ENCODE measurements around the gene MT1F.
"Not testable (repeated sequence)": the region's sequence is repeated elsewhere in the genome, so short reads cannot be mapped to it uniquely, and the experiment has no call there.

MT1F gene

DNA sequence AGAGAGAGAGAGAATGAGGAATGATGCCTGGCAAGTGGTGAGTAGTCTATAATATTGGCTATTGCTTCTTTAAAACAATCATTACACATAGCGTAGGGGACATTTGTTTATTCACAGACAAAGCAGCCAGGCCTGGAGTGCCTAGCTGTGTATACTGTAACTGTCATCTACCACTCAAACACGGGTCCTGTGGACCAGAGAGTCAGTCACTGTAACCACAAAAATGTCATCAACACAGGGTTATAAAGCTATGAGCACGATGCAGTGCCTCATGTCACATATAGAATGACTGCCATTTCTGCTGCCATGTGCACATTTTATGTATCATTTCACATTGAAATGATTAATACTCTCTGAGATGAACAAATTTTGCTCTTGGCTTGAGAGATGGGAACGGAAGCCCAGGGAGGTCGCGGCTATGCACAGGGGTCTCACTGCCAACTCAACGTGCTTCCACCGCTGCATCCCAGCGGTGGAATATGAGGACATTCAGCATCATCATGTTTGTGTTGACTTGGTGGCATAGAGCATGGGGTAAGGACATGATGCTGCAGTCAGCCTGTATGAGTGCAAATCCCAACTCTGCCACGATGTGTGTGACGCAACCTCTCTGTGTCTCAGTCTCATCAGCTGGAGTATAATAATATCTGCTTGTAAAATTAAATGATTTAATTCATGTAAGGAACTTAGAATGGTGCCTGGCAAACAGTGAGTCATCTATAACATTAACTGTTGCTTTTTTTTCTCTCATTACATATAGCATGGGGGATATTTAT, 15.2 kb downstream of the MT1F start:
- DNase-seq, result peak in 1 of 5 experiments; percentile 47

DNA sequence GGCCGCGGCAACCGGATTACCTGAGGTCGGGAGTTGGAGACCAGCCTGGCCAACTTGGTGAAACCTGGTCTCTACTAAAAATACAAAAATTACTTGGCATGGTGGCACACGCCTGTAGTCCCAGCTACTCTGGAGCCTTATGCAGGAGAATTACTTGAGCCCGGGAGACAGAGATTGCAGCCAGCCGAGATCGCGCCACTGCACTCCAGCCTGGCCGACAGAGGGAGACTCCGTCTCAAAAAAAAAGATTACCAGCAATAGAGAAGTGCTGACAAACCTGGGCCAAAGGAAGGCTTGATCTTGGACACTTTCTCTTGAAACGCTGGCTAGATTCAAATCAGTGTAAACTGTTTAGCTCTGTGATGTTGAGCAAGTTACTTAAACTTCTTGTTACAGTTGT, 16.2 kb downstream of the MT1F start:
- peak in 1 of 5 experiments; percentile 43 for DNase-seq

DNA sequence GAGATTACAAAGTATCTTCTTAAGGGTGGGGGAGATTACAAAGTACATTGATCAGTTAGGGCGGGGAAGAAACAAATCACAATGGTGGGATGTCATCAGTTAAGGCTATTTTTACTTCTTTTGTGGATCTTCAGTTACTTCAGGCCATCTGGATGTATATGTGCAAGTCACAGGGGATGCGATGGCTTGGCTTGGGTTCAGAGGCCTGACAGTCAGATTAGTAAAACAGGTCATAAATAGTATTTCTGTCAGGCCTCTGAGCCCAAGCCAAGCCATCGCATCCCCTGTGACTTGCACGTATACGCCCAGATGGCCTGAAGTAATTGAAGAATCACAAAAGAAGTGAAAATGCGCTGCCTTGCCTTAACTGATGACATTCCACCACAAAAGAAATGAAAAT, 16.8 kb downstream of the MT1F start:
- DNase-seq, result not testable (repeated sequence)

DNA sequence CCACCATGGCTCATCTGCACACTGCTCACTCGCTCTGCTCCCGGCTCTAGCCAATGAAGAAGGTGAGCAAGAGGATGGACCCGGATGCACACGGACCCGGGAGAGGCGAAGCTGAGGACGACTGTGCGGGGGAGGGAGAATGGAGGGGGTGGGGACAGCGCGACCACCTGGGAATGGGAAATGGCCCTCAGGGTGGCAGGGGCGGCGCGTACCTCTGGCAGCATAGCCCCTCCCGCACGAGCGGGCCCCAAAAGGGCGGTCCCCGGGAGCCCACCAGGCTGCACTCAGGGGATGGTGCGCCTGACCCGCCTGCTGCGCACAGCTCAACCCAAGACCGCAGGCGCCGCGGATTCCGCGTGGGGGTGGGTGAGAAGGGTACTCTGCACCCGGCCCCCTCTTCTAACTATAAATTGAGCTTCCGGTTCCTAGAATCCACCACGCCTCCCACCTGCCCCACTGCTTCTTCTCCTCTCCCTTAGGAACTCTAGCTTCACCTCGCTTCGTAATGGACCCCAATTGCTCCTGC, 18.0 kb downstream of the MT1F start:
- DNase-seq, result peak in 3 of 5 experiments; percentile 32 to 50 (median 36)

DNA sequence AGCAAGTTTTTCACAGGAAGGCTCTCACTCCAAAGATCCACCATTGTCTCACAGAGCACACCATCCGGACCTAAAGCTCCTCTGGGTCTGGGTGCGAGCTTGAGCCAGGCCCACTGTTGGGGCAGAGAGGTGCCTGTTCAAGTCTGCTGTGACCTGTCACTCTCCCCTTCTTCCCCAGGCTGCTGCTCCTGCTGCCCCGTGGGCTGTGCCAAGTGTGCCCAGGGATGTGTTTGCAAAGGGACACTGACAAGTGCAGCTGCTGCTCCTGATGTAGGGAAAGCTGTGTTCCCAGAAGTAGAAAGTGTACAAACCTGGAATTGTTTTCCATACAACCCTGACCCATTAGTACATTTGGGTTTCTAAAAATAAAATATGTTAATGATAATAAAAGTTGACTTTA, 19.7 kb downstream of the MT1F start:
- DNase-seq, result no peak

DNA sequence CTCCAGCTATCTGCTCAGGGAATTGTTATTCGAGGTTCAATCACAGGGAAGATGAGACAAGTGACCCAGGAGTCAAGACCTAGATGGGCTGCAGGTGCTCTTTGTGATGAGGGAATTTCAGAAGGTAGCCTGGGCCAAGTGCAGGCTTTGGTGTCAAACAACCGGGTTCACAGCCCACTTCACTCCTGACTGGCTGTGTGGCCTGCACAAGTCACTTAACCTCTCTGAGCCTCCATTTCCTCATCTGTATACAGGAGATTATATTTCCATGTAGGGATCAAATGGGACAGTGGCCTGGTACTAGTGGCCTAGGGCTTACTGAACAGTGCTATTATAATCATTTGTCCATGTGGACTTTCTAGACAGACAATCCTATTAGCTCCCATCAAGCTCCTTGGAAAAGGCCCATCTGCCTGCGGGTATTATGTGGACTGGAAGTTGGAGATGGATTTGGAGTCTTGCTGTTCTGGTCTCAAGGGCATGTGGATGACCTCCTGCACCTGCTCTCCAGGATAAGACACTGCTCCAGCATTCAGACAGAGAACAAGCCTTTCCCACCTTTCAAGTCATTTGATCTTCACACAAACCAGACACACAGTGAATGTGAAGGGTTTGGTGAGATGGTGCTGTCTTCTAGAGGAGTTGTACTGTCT, 21.4 kb downstream of the MT1F start:
- no peak for DNase-seq

DNA sequence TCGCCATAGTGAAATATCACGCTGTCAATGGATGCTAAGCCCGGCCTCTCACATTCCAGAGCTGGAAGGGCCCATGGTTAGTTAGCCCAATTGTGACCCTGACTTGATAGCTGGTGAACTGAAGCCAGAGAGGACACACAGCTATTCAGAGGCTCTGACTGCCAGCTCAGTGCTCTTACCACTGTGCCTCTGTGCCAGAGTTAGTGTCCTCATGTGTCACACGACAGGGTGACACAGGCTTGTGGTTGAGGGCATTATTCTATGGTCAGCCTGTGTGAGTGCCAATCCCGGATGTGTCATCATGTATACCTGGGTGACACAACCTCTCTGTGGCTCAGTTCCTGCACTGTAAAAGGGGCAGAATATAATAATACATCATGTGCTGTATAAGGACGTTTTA, 22.1 kb downstream of the MT1F start:
- no peak for DNase-seq

DNA sequence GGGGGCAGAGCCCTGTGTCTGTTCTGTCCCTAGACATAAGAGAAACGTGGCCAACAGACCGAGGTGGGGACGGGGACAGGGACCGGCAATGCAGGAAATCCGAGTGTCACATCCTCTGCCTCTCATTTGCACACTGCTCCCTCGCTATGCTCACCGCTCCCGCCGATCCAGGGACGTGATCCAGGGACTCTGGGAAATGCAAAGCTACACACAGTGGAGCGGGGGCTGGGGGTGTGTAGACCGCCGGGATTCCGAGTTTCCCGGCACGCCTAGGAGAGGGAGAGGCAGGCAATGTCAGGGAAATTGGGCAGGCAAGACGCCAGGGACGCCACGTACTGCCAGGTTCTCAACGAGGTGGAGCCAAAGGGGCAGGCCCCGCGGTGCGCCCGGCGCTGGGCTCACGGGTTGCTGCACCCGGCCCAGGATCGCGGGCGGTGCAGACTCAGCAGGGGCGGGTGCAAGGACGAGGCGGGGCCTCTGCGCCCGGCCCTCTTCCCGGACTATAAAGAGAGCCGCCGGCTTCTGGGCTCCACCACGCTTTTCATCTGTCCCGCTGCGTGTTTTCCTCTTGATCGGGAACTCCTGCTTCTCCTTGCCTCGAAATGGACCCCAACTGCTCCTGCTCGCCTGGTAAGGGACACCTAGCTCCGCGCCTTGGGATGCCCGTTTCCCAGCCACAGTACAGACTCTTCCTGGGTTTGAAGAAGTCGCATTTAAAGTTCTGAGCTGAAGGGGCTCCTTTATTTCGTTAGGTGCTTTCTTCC, 24.4 kb downstream of the MT1F start, which contains the start of gene MT1X:
Gene MT1X, plus strand, starts transcription at position 532 of the 764 bp plus-strand sequence. Its CDS starts 71 bp downstream, at position 603.
- DNase-seq, result peak; percentile 60 to 97 (median 82)

DNA sequence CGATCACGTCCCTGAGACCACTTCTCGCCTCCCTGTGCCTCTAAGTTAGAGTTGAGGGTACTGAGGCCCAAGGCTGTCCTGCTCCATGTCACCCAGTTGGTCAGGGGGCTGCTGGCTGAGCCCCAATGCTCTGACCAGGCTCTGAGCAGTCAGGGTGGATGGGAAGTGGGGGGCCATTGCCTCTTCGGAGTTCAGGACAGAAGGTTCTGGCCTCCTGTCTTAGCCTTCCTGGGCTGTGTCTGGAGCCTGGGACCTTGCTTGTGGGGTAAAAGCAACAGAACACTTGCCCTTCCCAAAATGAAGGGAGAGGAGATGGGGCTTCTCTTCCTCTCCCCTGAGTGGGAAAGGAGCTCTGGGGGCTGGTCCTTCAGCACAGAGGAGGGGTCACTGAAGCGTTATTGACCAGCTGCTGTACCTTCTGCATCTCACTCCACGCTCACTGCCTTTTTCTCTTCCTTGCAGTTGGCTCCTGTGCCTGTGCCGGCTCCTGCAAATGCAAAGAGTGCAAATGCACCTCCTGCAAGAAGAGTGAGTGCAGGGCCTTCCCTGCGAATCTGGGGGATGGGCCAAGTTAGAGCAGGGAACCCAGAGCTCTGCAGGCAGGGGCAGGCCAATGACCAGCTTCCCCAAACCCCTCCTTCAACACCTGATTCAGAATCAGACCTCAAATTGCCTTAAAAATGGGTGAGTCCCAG, 25.1 kb downstream of the MT1F start:
- DNase-seq, result peak in 1 of 5 experiments; percentile 25

DNA sequence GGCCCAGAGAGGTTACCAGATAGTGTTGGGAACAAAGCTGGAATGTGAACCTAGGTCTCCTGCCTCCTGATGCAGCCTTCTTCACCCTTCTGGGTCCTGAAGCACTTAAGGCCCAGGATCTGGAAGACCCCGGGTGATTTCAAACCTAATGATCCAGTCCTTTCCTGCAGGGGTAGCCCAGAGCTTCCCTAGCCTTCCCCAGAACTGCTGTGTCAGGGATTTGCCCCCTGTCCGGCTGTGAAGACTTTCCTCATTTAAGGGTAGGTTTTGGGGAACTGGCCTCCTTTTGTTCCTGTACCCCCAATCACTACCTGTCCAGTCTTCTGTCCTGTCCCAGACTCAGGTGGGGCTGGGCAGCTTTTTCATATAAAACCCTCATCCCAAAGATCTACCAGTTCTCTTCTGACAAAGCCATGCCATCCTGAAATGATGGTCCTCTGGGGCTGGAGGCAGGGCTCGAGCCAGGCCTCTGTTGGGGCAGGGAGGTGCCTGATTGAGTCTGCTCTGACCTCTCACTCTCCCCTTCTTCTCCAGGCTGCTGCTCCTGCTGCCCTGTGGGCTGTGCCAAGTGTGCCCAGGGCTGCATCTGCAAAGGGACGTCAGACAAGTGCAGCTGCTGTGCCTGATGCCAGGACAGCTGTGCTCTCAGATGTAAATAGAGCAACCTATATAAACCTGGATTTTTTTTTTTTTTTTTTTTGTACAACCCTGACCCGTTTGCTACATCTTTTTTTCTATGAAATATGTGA, 25.8 kb downstream of the MT1F start:
- no peak for DNase-seq

DNA sequence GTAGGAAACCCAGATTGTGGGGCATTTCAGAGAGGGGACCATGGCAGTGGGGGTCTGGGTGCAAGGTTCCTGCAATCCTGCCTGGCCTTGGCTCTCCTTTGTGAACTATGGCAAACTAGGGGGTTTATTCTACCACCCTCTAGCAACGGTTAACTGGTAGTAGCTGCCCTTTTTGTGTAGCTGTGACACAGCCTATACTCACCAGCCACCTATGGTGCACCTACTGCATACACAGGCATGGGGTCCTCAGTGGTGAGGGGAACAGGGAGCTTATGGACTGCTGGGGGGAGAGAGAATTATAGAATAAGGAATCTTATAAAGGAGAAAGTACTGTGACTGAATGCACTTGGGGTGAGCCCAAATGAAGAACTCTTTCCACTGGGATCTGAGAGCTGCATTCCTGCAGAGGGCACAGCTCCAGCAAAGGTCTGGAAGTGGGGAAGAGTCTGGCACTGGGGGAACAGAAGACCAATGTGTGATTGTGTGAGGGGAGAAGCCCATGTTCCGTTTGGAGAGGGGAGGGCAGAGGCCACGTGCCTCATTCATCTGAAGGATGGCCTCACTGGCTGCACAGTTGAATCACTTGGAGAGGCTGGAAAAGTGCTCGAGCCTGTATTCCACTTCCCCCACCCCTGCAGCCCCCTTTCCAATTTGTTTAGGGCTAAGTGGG, 26.6 kb downstream of the MT1F start:
- DNase-seq, result no peak

DNA sequence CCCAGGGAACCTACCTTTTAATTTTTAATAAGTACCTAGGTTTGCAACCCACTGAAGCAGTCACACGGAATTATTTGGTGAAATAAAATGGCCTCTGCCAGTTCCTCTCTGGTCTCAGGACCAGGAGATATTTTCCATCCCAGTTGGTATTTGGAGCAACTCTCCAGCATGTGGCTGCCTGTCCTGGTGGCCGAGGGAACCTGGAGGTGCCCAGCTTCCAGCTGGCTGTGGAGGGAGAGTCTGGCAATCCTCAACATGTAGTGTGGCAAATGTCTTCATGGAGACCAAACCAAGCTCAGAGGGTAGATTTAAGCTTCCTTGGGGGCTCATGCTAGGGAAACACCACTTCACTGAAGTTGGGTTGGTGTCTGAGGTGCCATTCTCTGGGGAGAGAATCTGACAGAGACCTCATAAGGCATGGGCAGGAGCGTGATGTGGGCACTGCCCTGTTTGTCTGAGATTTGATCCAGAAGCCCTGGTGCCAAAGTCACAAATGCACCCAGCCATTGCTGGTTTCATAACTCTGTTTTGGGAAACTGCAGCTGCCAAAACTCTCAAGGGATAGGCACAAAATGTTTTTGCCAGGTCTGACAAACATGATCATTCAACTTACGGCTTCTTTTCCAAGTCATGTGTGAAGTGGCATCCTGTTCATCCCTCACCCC, 27.3 kb downstream of the MT1F start:
- DNase-seq, result no peak

DNA sequence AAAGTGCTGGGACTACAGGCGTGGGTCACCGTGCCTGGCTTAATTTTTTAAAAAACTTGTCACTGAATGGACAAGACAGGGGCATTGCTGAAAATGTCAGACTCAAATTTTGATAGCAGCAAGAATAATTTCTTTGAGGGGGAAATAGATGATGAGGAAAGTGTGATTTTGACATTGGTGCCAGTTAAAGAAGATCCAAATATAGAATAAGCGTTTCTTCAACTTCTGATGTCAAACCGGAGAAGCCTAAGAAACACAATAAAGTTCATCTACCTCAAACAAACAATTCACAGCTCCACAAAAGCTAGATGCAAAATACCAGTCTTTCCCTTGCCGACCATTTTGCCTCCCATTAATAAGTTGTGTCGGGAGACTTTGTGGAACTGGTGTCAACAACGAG, 29.0 kb downstream of the MT1F start:
- DNase-seq, result no peak

DNA sequence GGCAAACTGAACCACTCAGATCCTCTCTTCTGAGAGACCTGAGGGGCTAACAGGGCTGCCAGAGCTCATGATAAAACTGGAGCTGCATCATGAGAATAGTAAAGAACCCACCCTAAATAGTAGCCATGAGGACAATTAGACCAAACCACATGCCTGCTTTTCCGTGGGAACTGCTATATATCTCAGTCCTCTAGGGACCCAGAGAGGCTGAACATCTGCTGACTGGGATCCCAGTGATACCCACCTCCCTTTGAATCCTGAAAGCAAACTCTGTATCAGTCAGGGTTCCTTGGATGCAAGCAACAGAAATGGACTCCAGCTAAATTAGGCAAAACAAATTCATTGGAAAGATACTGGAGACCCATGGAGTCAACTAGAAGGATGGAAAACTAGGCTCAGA, 31.0 kb downstream of the MT1F start:
- DNase-seq, result no peak

DNA sequence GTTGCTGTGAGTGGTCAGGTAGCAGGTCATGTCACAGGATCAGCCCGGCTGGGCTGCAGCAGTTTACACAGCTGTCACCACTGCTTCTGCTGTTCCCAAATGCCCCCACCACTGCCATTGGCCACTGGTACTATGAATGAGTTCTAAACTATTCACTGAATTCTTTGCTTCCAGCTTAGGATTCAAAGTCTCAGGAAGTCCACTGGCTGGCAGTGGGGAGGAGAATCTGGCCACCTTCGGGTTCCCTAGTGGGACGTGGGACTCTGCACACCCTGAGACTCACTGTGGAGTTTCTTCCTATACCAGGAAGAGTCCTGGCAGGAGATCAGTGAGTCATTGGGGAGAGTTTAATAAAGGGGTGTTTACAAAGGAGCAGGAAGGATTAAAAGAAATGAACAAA, 31.4 kb downstream of the MT1F start:
- no peak for DNase-seq

DNA sequence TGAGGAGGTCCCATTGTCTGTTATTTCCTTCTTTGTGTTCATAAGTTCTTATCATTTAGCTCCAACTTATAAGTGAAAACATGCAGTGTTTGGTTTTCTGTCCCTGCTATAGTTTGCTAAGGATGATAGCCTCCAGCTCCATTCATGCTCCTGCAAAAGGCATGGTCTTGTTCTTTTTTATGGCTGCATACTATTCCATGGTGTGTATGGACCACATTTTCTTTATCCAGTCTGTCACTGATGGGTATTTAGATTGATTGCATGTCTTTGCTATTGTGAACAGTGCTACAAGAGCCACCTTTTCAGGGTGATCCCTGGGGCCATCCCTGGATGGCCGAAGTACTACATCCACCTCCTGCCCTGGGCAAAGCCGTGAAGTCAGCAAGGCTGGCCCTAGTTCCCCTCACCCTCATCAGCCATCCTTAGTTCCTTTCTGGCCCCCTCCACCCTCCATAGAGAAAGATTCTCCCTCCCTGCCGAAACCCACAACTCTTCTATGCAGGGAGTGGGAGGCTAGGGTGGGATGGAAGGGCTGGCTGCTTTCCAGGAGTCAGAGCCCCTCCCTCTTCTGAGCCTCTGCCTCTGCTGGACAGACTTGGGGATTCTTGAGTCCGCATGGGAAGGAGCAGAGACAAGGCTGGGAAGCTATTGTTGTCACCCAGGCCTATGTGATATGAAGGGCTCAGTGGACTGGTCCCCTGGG, 32.8 kb downstream of the MT1F start:
- no peak for DNase-seq

DNA sequence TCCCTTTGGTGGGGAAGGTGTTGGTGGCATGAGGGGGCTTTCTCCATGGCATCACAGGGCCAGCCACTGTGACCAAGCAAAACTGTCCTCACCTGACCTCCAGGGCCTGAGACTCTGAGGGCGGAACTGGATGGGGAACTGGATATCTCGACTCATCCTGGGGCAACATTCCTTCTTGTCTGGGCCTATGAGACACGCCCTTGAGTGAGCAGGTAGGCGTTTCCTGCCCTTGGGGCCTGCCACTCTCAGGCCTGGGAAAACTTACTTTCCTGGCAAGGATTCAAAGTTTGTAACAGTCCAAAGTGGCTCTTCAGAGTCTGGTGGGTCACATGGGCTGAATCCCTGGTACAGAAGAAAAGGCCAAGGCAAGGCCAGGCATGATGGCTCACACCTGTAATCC, 34.1 kb downstream of the MT1F start:
- DNase-seq, result no peak

DNA sequence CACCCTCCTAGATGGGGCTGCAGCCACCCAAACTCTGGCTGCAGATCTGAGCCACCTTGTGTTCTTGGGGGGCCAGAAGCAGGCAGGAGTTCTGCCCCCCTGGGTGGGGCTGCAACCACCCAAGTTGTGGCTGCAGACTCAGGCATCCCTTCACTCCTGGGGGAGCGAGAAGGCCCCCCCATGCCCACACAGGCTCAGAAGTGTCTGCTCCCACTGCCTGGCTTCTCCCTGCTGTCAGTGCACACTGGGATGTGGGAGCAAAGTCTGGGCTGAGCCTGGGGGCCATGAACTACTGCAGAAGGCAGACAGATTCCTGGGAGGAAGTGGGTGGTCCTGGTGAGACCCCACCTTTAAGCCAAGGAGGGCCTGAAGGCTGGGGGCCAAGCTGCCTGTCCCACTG, 37.5 kb downstream of the MT1F start:
- DNase-seq, result no peak

DNA sequence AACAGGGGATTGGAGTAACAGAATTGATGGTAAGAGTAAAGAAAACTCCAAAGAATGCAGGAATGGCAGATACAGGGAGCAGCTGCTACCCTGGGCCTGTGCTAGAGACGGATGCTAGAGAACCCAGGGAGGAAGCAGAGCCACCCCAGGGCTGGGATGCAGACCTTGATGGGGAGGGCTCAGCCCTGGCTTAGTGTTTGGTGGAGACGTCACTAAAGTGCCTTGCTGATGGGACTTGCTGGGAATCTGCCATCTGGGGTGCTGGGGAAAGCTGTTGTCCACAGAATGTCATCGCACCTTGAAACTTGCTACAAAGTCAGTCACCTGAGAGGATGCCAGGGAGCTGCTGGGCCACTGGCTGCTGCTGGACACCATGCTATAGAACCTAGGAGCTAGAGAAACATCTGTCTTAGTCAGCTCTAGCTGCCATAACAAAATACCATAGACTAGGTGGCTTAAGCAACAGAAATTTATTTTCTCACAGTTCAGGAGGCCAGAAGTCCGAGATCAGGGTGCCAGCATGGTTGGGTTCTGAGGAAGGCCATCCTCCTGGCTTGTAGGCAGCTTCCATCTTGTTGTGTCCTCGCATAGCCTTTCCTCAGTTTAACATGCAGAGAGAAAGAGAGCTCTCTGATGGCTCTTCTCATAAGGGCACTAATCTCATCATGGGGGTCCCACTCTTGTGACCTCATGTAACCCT, 39.8 kb downstream of the MT1F start:
- DNase-seq, result no peak

Data from T-helper 2 cell (primary cell).